DOHH2 (cell line): ENCODE data around the gene MRPL46.

ENCODE experiments used
- H3F3A ChIP-seq: fragments of 200-600 bp; sonication (generic), shearing (Covaris generic); 2 replicates; pipeline ENCODE4 v1.6.0; 2016; ENCODE audit warnings: antibody characterized with exemption, mild to moderate bottlenecking; ENCODE audit not compliant: control insufficient read depth, insufficient read depth
- H3K27ac ChIP-seq: fragments of 200-600 bp; sonication (generic); 2 replicates; pipeline ENCODE4 v1.5.1; 2014; ENCODE audit warnings: low read depth, mild to moderate bottlenecking, low read length, moderate library complexity
- H3K27me3 ChIP-seq: fragments of 200-600 bp; sonication (generic); 2 replicates; pipeline ENCODE4 v1.6.1; 2014; ENCODE audit warnings: mild to moderate bottlenecking, low read length, mixed read lengths; ENCODE audit not compliant: control insufficient read depth
- H3K36me3 ChIP-seq: fragments of 200-600 bp; sonication (generic); 2 replicates; pipeline ENCODE4 v1.6.1; 2014; ENCODE audit warnings: mild to moderate bottlenecking, low read length, moderate library complexity, mixed read lengths; ENCODE audit not compliant: control insufficient read depth
- H3K4me1 ChIP-seq: fragments of 200-600 bp; sonication (generic); 2 replicates; pipeline ENCODE4 v1.6.1; 2014; ENCODE audit warnings: mild to moderate bottlenecking, low read length, mixed read lengths; ENCODE audit not compliant: control insufficient read depth
- H3K4me2 ChIP-seq: fragments of 200-600 bp; sonication (generic); 2 replicates; pipeline ENCODE4 v1.6.0; 2014; ENCODE audit warnings: mild to moderate bottlenecking, low read length, moderate library complexity
- H3K4me3 ChIP-seq: fragments of 200-600 bp; sonication (generic); 2 replicates; pipeline ENCODE4 v1.5.1; 2014; ENCODE audit warnings: mild to moderate bottlenecking, low read length, mixed read lengths
- H3K79me2 ChIP-seq: fragments of 200-600 bp; sonication (generic); 2 replicates; pipeline ENCODE4 v1.6.1; 2014; ENCODE audit warnings: mild to moderate bottlenecking, low read length, mixed read lengths; ENCODE audit not compliant: control insufficient read depth
- H3K9me2 ChIP-seq: fragments of 200-600 bp; sonication (generic); replicated peaks from 2 replicates; pipeline ENCODE4 v1.6.1; 2014; ENCODE audit warnings: mild to moderate bottlenecking, low read length, mixed read lengths; ENCODE audit not compliant: control insufficient read depth
- H3K9me3 ChIP-seq: fragments of 200-600 bp; sonication (generic); 2 replicates; pipeline ENCODE4 v1.6.1; 2014; ENCODE audit warnings: antibody characterized with exemption, low read length, mixed read lengths; ENCODE audit not compliant: control insufficient read depth, insufficient read depth
- H4K20me1 ChIP-seq: fragments of 200-600 bp; sonication (generic); 2 replicates; pipeline ENCODE4 v1.6.0; 2014; ENCODE audit warnings: low read depth, mild to moderate bottlenecking, antibody characterized with exemption, low read length, moderate library complexity; ENCODE audit not compliant: control insufficient read depth, insufficient read depth
- EZH2phosphoT487 ChIP-seq: fragments of 200-600 bp; sonication (generic); IDR thresholded peaks from 2 replicates; pipeline ENCODE4 v1.6.1; 2017; ENCODE audit warnings: borderline replicate concordance, mild to moderate bottlenecking, antibody characterized with exemption, low read length, moderate library complexity, mixed read lengths
- TF ChIP-seq, protein P1 (sequence below): fragments of 200-600 bp; sonication (generic); IDR thresholded peaks from one replicate; pipeline ENCODE4 v1.5.1; 2014; ENCODE audit warnings: antibody characterized with exemption, mild to moderate bottlenecking, low read depth, low read length; ENCODE audit not compliant: poor library complexity, severe bottlenecking

Gene MRPL46

DNA sequence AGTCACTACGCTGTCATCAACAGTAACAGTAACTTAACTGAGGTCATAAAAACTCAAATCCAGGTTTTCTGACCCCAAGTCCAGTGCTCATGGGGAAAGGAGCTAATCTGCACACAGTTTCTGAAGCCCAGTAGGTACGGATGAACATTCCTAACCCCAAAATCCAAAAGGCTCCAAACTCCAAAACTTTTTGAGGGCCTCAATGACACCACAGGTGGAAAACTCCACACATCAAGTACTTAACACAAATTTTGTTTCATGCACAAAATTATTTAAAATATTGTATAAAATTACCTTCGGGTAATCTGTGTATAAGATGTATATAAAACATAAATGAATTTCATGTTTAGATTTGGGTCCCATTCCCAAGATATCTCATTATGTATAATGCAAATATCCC, 10.5 kb downstream of the MRPL46 start:
- Histone ChIP-seq H3K79me2 (no peaks in the 10 kb centered on the region), H3K27me3 (no peaks in the 10 kb centered on the region), H3K4me2 (no peak overlapping the region), H3K27ac (no peak overlapping the region), H3K9me2 (no peaks in the 10 kb centered on the region), H3K9me3 (no peaks in the 10 kb centered on the region), H4K20me1 (no peaks in the 10 kb centered on the region), H3F3A (0 out of 2 replicates have a peak, but pooled peaks cover 4% of the 10 kb centered on the region), H3K36me3 (peaks cover 52% of the 10 kb centered on the region), H3K4me3 (no peak overlapping the region), H3K4me1 (no peaks in the 10 kb centered on the region)
- no peak for TF ChIP-seq EZH2phosphoT487
- TF ChIP-seq, protein P1, sequence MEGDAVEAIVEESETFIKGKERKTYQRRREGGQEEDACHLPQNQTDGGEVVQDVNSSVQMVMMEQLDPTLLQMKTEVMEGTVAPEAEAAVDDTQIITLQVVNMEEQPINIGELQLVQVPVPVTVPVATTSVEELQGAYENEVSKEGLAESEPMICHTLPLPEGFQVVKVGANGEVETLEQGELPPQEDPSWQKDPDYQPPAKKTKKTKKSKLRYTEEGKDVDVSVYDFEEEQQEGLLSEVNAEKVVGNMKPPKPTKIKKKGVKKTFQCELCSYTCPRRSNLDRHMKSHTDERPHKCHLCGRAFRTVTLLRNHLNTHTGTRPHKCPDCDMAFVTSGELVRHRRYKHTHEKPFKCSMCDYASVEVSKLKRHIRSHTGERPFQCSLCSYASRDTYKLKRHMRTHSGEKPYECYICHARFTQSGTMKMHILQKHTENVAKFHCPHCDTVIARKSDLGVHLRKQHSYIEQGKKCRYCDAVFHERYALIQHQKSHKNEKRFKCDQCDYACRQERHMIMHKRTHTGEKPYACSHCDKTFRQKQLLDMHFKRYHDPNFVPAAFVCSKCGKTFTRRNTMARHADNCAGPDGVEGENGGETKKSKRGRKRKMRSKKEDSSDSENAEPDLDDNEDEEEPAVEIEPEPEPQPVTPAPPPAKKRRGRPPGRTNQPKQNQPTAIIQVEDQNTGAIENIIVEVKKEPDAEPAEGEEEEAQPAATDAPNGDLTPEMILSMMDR, result no peak

DNA sequence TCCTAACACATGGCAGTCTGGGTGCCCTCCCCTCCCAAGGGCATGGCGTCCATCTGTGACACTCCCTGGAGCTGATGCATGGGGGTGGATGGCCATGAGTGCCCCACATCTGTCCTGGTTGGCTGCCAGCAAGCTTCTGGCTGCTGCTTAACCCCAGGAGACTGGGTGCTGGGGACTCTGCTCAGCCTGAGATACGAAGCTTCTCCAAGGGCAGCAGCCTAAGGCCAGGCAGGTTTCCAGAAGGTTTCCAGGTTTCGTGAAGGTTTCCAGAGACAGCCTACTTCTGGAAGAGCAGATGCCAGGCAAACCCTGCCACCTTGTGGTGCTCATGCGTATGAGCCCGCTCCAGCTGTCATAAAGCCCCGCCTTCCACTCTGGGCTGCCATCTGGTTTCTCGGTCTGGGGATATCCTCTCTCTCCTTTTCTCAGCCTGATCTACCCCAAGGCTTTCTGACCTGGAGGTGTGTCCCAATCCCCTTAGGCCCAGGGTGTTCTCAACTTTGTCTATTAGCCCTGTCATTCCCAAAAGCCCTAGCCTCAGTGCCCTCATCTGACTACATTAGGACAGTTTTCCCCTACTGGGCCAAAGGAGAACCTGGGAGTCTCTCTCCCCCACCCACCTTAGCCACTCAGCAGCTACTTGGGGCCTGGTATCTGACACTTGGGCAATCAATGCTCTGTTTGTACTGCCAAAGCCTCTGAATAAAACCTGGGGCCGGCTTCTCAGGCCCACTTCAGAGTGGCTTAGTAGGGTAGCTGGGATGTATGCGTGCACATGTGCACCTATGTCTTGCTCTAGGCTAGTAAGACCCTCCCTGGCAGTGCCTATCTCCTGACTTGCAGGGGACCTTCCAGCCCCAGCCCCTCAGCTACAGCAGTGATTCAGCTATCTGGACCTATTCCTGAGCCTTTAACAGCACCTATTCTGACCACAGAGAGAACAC, 12.0 kb downstream of the MRPL46 start:
- Histone ChIP-seq H3K4me2 (no peak overlapping the region), H3K79me2 (no peaks in the 10 kb centered on the region), H3K9me2 (no peaks in the 10 kb centered on the region), H3K27ac (no peak overlapping the region), H3F3A (0 out of 2 replicates have a peak, but pooled peaks cover 4% of the 10 kb centered on the region), H3K9me3 (no peaks in the 10 kb centered on the region), H3K36me3 (peaks cover 37% of the 10 kb centered on the region), H3K4me3 (no peak overlapping the region), H3K27me3 (no peaks in the 10 kb centered on the region), H4K20me1 (no peaks in the 10 kb centered on the region), H3K4me1 (peaks cover under 1% of the 10 kb centered on the region)
- TF ChIP-seq EZH2phosphoT487, result no peak
- TF ChIP-seq, protein P1, result peak; percentile 85

DNA sequence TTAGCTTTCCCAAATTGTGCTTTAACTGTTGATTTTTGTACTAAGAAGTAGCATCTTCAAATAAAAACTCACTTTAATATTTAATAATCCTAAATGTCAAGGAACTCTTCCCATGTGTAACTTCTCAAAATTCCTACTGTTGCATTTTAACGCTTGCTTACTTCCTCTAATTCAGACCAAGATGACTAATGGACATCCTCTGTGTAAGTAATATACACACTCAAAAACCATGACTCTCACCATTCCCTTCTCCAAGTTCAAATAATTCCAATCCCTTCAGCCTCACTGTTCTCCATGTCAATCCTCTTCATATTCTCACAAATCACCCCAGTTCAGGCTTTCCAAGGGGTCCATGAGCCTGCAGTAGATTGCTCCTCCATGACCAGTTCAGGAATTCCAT, 13.0 kb downstream of the MRPL46 start:
- H3K36me3 ChIP-seq, result peaks cover 28% of the 10 kb centered on the region
- peaks cover 8% of the 10 kb centered on the region for H3K4me1 ChIP-seq
- no peaks in the 10 kb centered on the region for H3K27me3 ChIP-seq
- no peak overlapping the region for H3K4me2 ChIP-seq
- H3K9me2 ChIP-seq, result no peaks in the 10 kb centered on the region
- TF ChIP-seq, protein P1, result no peak
- no peak for TF ChIP-seq EZH2phosphoT487
- H3K27ac ChIP-seq, result no peak overlapping the region
- no peaks in the 10 kb centered on the region for H3K79me2 ChIP-seq
- 0 out of 2 replicates have a peak, but pooled peaks cover 4% of the 10 kb centered on the region for H3F3A ChIP-seq
- H3K4me3 ChIP-seq, result no peak overlapping the region
- no peaks in the 10 kb centered on the region for H4K20me1 ChIP-seq
- H3K9me3 ChIP-seq, result no peaks in the 10 kb centered on the region
